Neural cell (in vitro differentiated cells): Measurements from ENCODE around the gene BTN2A1.
"Not testable (repeated sequence)": the region's sequence is repeated elsewhere in the genome, so short reads cannot be mapped to it uniquely, and the experiment has no call there.

Source experiments
- EP300 ChIP-seq: fragments of 450-650 bp; conservative IDR thresholded peaks from 2 replicates; pipeline ENCODE4 v1.6.1; 2014; ENCODE audit warnings: antibody characterized with exemption, mild to moderate bottlenecking, moderate library complexity; ENCODE audit not compliant: poor library complexity, severe bottlenecking
- POLR2AphosphoS5 ChIP-seq: IDR thresholded peaks from 2 replicates; pipeline ENCODE4 v1.6.1; 2012
- TF ChIP-seq, protein P1 (sequence below): fragments of 450-650 bp; IDR thresholded peaks from 2 replicates; pipeline ENCODE4 v1.5.1; 2014; ENCODE audit warnings: antibody characterized with exemption, mild to moderate bottlenecking, moderate library complexity; ENCODE audit not compliant: poor library complexity, severe bottlenecking

DNA sequence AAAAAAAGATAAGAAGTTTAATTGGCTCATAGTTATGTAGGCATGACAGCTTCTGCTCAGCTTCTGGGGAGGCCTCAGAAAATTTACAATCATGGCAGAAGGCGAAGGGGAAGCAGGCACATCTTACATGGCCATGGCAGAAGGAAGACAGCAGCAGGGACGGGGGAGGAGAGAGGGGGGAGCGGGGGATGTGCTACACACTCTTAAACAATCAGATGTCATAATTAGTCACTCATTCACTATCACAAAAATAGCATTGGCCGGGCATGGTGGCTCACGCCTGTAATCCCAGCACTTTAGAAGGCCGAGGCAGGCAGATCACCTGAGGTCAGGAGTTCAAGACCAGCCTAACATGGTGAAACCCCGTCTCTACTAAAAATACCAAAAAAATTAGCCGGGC lies 53.3 kb downstream of the BTN2A1 start:
- TF ChIP-seq, protein P1, sequence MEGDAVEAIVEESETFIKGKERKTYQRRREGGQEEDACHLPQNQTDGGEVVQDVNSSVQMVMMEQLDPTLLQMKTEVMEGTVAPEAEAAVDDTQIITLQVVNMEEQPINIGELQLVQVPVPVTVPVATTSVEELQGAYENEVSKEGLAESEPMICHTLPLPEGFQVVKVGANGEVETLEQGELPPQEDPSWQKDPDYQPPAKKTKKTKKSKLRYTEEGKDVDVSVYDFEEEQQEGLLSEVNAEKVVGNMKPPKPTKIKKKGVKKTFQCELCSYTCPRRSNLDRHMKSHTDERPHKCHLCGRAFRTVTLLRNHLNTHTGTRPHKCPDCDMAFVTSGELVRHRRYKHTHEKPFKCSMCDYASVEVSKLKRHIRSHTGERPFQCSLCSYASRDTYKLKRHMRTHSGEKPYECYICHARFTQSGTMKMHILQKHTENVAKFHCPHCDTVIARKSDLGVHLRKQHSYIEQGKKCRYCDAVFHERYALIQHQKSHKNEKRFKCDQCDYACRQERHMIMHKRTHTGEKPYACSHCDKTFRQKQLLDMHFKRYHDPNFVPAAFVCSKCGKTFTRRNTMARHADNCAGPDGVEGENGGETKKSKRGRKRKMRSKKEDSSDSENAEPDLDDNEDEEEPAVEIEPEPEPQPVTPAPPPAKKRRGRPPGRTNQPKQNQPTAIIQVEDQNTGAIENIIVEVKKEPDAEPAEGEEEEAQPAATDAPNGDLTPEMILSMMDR = not testable (repeated sequence)
- not testable (repeated sequence) for TF ChIP-seq EP300, POLR2AphosphoS5
